ENCODE data around the gene RILPL2. TPM values are rescaled to one million over a fixed set of nuclear protein-coding genes. Genes with fewer than 3 reads are reported as not detected.
"Not testable (repeated sequence)": the region's sequence is repeated elsewhere in the genome, so short reads cannot be mapped to it uniquely, and the experiment has no call there.

The RILPL2 gene
- total RNA-seq, 2 experiments from 2014 or later: 6.3 to 11.3 TPM

DNA sequence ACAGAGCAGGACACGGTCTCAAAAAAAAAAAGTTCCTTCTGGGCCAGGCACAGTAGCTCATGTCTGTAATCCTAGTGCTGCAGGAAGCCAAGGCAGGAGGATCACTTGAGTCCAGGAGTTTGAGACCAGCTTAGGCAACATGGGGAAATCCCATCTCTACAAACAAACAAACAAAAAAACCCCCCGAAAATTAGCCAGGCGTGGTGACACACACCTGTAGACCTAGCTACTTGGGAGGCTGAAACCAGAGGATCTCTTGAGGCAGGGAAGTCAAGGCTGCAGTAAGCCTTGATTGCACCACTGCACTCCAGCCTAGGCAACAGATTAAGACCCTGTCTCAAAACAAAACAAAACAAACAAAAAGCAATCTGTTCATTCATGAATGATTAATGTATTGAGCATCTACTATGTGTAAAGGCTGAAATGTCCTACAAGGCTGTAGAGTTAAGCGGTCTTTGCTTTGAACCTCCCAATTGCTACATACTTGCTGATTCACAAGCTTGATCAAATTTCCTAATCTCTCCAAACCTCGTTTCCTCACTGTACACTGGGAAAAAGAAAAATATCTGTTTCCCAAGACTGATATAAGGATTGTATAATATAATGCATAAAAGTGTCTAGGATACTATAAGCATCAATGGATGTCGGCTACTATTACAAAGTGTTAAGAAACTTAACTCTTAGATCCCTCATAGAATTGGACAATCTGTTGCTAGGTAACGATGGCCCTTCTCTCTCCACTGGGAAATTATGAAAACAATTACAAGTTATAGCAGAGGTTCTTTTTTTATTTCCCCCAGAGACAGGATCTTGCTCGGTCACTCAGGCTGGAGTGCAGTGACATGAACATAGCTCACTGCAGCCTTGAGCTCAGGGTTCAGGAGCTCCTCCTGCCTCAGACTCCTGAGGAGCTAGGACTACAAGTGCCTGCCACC, 7.9 kb upstream of the RILPL2 start:
- peaks cover 25% of the 10 kb centered on the region for H3K4me1 Mint-ChIP-seq
- H3K27me3 Mint-ChIP-seq: no peaks in the 10 kb centered on the region
- no peak overlapping the region for H3K4me3 Mint-ChIP-seq
- H3K27ac Mint-ChIP-seq: no peak overlapping the region
- H3K36me3 Mint-ChIP-seq: no peaks in the 10 kb centered on the region
- no peak for DNase-seq
- no peak for ATAC-seq
- CTCF ChIA-PET: interaction anchor here (1.0 kb wide), 1 partner anchor 9 kb away, joined by 3 read pairs; no protein-coding TSS in a partner anchor
- H3K9me3 Mint-ChIP-seq (ENCODE audit: low read depth): no peaks in the 10 kb centered on the region

DNA sequence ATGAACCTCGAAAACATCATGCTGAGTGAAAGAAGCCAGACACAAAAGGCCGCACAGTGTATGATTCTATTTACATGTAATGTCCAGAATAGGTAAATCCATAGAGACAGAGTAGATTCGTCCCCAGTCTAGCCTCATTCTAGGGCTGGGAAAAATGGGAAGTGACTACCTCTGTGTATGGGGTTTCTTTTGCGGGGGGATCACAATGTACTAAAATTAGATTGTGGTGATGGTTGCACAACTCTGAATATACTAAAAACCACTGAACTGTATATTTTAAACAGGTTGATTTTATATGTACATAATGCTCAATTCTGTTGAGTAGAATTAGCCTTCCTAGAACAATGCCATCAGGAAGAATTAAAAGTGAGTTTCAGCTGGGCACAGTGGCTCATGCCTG, 6.3 kb upstream of the RILPL2 start:
- Mint-ChIP-seq H3K27me3 (no peaks in the 10 kb centered on the region), H3K27ac (no peak overlapping the region), H3K4me3 (no peak overlapping the region), H3K9me3 (ENCODE audit: low read depth) (no peaks in the 10 kb centered on the region), H3K4me1 (peaks cover 14% of the 10 kb centered on the region), H3K36me3 (no peaks in the 10 kb centered on the region)
- no peak for DNase-seq
- ATAC-seq: no peak
- CTCF ChIA-PET: no interaction called here

GRCh38 chr12:123441523-123442164, 5.2 kb upstream of the RILPL2 start:
- no peak overlapping the region for H3K27ac Mint-ChIP-seq
- H3K4me1 Mint-ChIP-seq: peaks cover 17% of the 10 kb centered on the region
- H3K9me3 Mint-ChIP-seq (ENCODE audit: low read depth): no peaks in the 10 kb centered on the region
- H3K27me3 Mint-ChIP-seq: no peaks in the 10 kb centered on the region
- CTCF ChIA-PET: interaction anchor here (1.6 kb wide), 1 partner anchor 141 kb away, joined by 4 read pairs; no protein-coding TSS in a partner anchor
- ATAC-seq (no peak), DNase-seq (no peak)
- no peaks in the 10 kb centered on the region for H3K36me3 Mint-ChIP-seq
- H3K4me3 Mint-ChIP-seq: no peak overlapping the region

DNA sequence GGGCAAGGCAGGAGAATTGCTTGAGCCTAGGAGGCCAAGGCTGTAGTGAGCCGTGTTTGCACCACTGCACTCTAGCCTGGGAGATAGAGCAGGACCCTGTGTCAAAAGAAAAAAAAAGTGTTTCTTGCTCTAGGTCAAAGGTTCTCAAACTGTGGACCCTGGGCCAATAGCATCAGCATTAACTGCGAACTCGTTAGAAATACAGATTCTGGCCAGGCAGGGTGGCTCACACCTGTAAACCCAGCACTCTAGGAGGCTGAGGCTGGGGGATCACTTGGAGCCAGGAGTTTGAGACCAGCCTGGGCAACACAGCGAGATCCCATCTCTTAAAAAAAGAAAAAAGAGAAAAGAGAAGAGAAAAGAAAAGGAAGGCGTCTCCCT, 858 bp downstream of the RILPL2 start:
- Mint-ChIP-seq H3K9me3 (ENCODE audit: low read depth) (no peaks in the 10 kb centered on the region), H3K4me3 (peak overlapping the region; percentile 89), H3K36me3 (peaks cover 13% of the 10 kb centered on the region), H3K27me3 (no peaks in the 10 kb centered on the region), H3K27ac (peak overlapping the region; percentile 95), H3K4me1 (peaks cover 43% of the 10 kb centered on the region)
- CTCF ChIA-PET: interaction anchor here (0.8 to 3.6 kb wide), 8 partner anchors 8 to 70 kb away, joined by 3 to 15 read pairs (median 6); partner anchors contain the start of genes KMT5A and SNRNP35
- ATAC-seq: no peak
- DNase-seq: no peak

DNA sequence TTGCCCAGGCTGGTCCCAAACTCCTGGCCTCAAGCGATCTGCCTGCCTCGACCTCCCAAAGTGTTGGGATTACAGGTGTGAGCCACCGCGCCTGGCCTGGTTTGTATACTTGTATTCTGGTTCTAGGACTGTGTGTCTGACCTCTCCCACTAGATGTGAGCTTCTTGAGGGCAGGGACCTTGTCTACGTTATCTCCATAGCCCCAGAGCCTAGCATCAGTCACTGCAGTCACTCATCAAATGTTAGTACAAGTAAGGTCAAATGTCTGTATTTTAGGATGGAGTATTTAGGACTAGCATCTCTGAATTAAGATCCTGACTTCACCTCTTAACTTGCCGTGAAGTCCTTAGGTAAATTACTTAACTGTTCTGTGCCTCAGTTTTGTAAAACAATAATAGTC, 2.9 kb downstream of the RILPL2 start:
- peaks cover 27% of the 10 kb centered on the region for H3K36me3 Mint-ChIP-seq
- H3K27ac Mint-ChIP-seq: peak overlapping the region; percentile 95
- peaks cover 57% of the 10 kb centered on the region for H3K4me1 Mint-ChIP-seq
- H3K4me3 Mint-ChIP-seq: peak overlapping the region; percentile 68
- no peak for DNase-seq
- CTCF ChIA-PET: interaction anchor here (1.8 kb wide), 1 partner anchor 14 kb away, joined by 5 read pairs; no protein-coding TSS in a partner anchor
- no peaks in the 10 kb centered on the region for H3K9me3 Mint-ChIP-seq (ENCODE audit: low read depth)
- no peaks in the 10 kb centered on the region for H3K27me3 Mint-ChIP-seq
- no peak for ATAC-seq

DNA sequence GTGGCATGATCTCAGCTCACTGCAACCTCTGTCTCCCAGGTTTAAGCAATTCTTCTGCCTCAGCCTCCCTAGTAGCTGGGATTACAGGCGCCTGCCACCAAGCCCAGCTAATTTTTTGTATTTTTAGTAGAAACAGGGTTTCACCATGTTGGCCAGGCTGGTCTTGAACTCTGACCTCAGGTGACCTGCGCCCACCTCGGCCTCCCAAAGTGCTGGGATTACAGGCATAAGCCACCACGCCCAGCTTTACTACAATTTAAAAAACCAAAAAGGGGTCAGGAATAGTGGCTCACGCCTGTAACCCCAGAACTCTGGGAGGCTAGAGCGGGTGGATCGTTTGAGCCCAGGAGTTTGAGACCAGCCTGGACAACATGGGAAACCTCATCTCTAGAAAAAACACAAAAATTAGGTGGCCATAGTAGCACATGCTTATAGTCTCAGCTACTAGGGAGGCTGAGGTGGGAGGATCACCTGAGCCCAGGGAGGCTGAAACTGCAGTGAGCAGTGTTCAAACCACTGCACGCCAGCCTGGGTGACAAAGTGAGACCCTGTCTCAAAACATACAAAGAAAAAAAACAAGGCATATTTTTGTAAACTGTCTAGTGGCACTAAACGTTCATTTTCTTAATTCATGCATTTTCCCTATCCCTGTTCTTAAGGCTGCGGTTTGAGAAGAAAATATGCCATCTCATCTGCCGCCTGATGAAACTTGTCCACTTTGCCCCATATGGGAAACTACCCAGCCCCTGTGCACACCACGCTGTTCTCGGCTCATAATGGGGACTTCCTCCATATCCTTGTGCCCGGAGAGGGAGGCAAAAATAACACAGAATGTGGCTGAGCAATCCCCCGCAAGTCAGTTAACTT, 4.3 kb downstream of the RILPL2 start:
- H3K27me3 Mint-ChIP-seq; ATAC-seq; H3K9me3 Mint-ChIP-seq (ENCODE audit: low read depth): not testable (repeated sequence)
- Mint-ChIP-seq H3K4me1 (peaks cover 66% of the 10 kb centered on the region), H3K27ac (peak overlapping the region; percentile 95), H3K4me3 (peak overlapping the region; percentile 68), H3K36me3 (peaks cover 33% of the 10 kb centered on the region)
- CTCF ChIA-PET: interaction anchor here (0.7 to 1.8 kb wide), 4 partner anchors 16 to 194 kb away, joined by 3 to 5 read pairs (median 4); partner anchors contain the start of gene SNRNP35
- peak; percentile 54 for DNase-seq

DNA sequence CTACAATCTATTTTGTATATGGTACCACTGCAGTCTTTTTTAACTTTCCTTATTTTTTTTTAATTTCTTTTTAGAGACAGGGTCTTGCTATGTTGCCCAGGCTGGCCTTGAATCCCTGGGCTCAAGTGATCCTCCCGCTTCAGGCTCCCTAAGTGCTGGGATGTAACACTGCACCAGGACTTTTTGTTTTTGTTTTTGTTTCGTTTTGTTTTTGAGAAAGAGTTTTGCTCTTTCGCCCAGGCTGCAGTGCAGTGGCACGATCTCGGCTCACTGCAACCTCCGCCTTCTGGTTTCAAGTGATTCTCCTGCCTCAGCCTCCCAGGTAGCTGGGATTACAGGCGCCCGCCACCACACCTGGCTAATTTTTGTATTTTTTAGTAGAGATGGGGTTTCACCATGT, 7.4 kb downstream of the RILPL2 start:
- not testable (repeated sequence) for H3K27me3 Mint-ChIP-seq; H3K9me3 Mint-ChIP-seq (ENCODE audit: low read depth); H3K4me3 Mint-ChIP-seq; ATAC-seq; DNase-seq
- CTCF ChIA-PET: interaction anchor here (1.4 to 1.6 kb wide), 2 partner anchors 19 to 21 kb away, joined by 4 to 6 read pairs; no protein-coding TSS in a partner anchor
- Mint-ChIP-seq H3K27ac (peak overlapping the region; percentile 88), H3K4me1 (peaks cover 55% of the 10 kb centered on the region), H3K36me3 (peaks cover 39% of the 10 kb centered on the region)

- DNase-seq (no peak), ATAC-seq (no peak)
- Mint-ChIP-seq H3K4me1 (peaks cover 50% of the 10 kb centered on the region), H3K4me3 (peak overlapping the region; percentile 54), H3K36me3 (peaks cover 42% of the 10 kb centered on the region), H3K9me3 (ENCODE audit: low read depth) (no peaks in the 10 kb centered on the region), H3K27ac (peak overlapping the region; percentile 88), H3K27me3 (no peaks in the 10 kb centered on the region)
- CTCF ChIA-PET: interaction anchor here (1.4 to 2.6 kb wide), 5 partner anchors 20 to 45 kb away, joined by 4 to 8 read pairs (median 5); partner anchors contain the start of gene KMT5A
These were observed 7.9 kb downstream of the RILPL2 start for GRCh38 chr12:123428591-123428990.

DNA sequence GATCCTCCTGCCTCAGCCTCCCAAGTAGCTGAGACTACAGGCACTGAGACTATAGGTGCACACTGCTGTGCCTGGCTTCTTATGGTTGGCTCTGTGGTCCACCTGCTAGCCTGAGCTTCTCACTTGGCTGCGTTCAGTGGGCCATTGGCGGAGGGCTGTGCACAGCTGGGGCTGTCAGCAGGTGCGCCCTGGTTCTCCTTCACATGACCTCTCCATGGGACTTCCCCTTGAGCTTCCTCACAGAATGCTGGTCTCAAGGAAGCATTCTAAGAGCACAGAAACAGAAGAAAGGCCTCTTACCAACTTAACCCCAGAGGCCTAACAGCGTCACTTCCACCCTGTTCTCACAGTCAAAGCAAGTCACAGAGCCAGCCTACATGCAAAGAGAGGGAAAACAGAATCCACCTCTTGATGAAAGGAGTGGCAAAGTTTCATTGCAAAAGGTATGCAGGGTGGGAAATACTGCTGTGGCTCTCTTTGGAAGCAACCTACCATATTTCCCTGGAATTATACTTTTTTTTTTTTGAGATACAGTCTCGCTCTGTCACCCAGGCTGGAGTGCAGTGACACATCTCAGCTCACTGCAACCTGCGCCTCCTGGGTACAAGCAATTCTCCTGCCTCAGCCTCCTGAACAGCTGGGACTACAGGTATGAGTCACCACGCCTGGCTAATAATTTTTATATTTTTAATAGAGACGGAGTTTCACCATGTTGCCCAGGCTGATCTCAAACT, 9.3 kb downstream of the RILPL2 start:
- Mint-ChIP-seq H3K9me3 (ENCODE audit: low read depth) (no peaks in the 10 kb centered on the region), H3K4me3 (peak overlapping the region; percentile 54), H3K27me3 (no peaks in the 10 kb centered on the region), H3K27ac (peak overlapping the region; percentile 88), H3K4me1 (peaks cover 39% of the 10 kb centered on the region), H3K36me3 (peaks cover 46% of the 10 kb centered on the region)
- CTCF ChIA-PET: interaction anchor here (0.6 to 3.0 kb wide), 11 partner anchors 8 to 51 kb away, joined by 3 to 10 read pairs (median 5); partner anchors contain the start of genes KMT5A and RILPL2
- peak; percentile 74 for DNase-seq
- ATAC-seq: peak; percentile 68

DNA sequence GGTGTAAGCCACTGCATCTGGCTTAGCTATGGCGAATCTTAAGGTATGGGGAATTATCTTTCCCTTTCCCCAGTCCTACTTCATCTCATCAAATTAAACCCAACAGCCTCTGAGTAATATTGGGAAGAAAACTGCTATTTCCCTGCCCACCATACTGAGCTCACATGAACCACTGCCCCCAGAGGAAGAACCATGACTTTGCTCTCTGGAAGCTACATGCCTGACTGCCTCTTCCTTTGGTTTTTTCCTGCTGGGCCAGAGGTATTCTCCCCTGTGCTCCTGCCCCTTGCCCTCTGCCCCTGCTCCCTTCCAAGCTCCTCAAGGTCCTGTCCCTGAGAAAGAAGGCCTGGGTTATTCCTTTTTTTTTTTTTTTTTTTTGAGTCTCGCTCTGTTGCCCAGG, 15.2 kb downstream of the RILPL2 start:
- ATAC-seq: no peak
- no peak overlapping the region for H3K27ac Mint-ChIP-seq

GRCh38 chr12:123410041-123410412, 26.5 kb downstream of the RILPL2 start:
- H3K4me3 Mint-ChIP-seq: no peak overlapping the region
- H3K4me1 Mint-ChIP-seq: no peaks in the 10 kb centered on the region
- ATAC-seq (no peak), DNase-seq (no peak)
- peaks cover 18% of the 10 kb centered on the region for H3K36me3 Mint-ChIP-seq
- H3K27me3 Mint-ChIP-seq: no peaks in the 10 kb centered on the region
- H3K9me3 Mint-ChIP-seq (ENCODE audit: low read depth): no peaks in the 10 kb centered on the region
- peak overlapping the region; percentile 14 for H3K27ac Mint-ChIP-seq
- CTCF ChIA-PET: interaction anchor here (1.3 kb wide), 1 partner anchor 172 kb away, joined by 4 read pairs; no protein-coding TSS in a partner anchor

More for the DNA sequence above, 15.2 kb downstream of the RILPL2 start:
- Mint-ChIP-seq H3K9me3 (ENCODE audit: low read depth) (no peaks in the 10 kb centered on the region), H3K36me3 (peaks cover 31% of the 10 kb centered on the region), H3K4me1 (no peaks in the 10 kb centered on the region), H3K27me3 (no peaks in the 10 kb centered on the region), H3K4me3 (no peak overlapping the region)
- DNase-seq: no peak
- CTCF ChIA-PET: interaction anchor here (1.1 to 1.7 kb wide), 2 partner anchors 15 to 41 kb away, joined by 5 to 7 read pairs; no protein-coding TSS in a partner anchor
